Measurements from ENCODE around the gene PGC. TPM values are rescaled to one million over a fixed set of nuclear protein-coding genes. Genes with fewer than 3 reads are reported as not detected.

Gene PGC
- polyA plus RNA-seq, 3 donors, result not detected

DNA sequence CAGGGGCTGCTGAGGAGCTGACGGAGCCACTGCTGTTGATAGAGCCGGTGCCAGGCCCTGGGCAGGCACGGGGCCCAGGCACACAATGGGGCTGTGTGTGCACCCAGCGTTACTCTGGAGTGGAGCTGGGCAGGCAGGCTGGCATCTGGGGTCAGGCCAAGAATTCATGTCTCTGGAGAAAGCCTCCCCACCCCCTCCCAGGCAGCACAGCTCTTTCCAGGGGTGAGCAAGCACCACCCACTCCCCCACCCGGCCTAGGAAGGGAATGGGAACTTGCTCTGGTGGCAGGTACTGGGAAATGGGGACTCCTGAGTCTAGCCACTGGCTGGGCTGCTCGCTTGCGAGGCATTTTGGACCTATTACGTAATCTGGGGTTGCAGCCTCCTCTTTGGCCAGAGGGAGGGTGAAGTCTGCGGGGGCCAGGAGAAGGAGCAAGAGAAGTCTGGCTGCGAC is 34.5 kb downstream of the PGC start:
- H3K27ac ChIP-seq (ENCODE audit: low read depth in 1 of 2, low read length in 2 of 2), result peak overlapping the region; percentile 35 to 55
- H3K27me3 ChIP-seq (ENCODE audit: control insufficient read depth in 2 of 2, insufficient read depth in 2 of 2, low read length in 2 of 2), result no peaks in the 10 kb centered on the region
- intact Hi-C loops (cut with micrococcal nuclease), result no loop called here
- H3K27me3 Mint-ChIP-seq (ENCODE audit: low read depth in 3 of 3), result peaks cover 0 to 2% (median 0%) of the 10 kb centered on the region in 3 donors
- no peak overlapping the region for H3K9ac ChIP-seq (ENCODE audit: insufficient read depth, low read length, poor library complexity, severe bottlenecking)
- peaks cover 5 to 32% of the 10 kb centered on the region in 2 donors for H3K36me3 ChIP-seq (replicated peaks in 1 of 2; ENCODE audit: control insufficient read depth in 1 of 2, insufficient read depth in 2 of 2, low read length in 2 of 2)
- H3K4me3 Mint-ChIP-seq, result peak overlapping the region in 1 of 2 donors; percentile 17
- H3K79me2 ChIP-seq (ENCODE audit: insufficient read depth, low read length), result peaks cover 91% of the 10 kb centered on the region
- H3K4me1 Mint-ChIP-seq, result peaks cover 77% of the 10 kb centered on the region
- H3K4me3 ChIP-seq (replicated peaks in 1 of 3; ENCODE audit: low read depth in 2 of 3, low read length in 3 of 3), result peak overlapping the region in 1 of 3 experiments; percentile 31
- peak overlapping the region in 6 of 7 donors; percentile 54 to 82 (median 78) for H3K27ac Mint-ChIP-seq
- H3K9me3 ChIP-seq (replicated peaks in 1 of 2; ENCODE audit: control insufficient read depth in 1 of 2, insufficient read depth in 1 of 2, low read length in 2 of 2), result no peaks in the 10 kb centered on the region
- peaks cover 66 to 71% of the 10 kb centered on the region in 2 donors for H3K4me1 ChIP-seq (ENCODE audit: control insufficient read depth in 1 of 2, insufficient read depth in 2 of 2, low read length in 2 of 2)
- H4K20me1 ChIP-seq (ENCODE audit: insufficient read depth, low read length), result peaks cover 98% of the 10 kb centered on the region
- WGBS (ENCODE audit: insufficient coverage), result 66% methylated on average over 5 of the region's 10 CpGs
- H3K9me3 Mint-ChIP-seq, result no peaks in the 10 kb centered on the region
- TF ChIP-seq, protein P1, sequence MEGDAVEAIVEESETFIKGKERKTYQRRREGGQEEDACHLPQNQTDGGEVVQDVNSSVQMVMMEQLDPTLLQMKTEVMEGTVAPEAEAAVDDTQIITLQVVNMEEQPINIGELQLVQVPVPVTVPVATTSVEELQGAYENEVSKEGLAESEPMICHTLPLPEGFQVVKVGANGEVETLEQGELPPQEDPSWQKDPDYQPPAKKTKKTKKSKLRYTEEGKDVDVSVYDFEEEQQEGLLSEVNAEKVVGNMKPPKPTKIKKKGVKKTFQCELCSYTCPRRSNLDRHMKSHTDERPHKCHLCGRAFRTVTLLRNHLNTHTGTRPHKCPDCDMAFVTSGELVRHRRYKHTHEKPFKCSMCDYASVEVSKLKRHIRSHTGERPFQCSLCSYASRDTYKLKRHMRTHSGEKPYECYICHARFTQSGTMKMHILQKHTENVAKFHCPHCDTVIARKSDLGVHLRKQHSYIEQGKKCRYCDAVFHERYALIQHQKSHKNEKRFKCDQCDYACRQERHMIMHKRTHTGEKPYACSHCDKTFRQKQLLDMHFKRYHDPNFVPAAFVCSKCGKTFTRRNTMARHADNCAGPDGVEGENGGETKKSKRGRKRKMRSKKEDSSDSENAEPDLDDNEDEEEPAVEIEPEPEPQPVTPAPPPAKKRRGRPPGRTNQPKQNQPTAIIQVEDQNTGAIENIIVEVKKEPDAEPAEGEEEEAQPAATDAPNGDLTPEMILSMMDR (IDR thresholded peaks at IDR 0.05), result no peak
- H2AFZ ChIP-seq (ENCODE audit: insufficient read depth, low read depth, low read length, poor library complexity, severe bottlenecking), result no peak overlapping the region
- H3K4me2 ChIP-seq (replicated peaks; ENCODE audit: extremely low read depth, low read length, poor library complexity, severe bottlenecking), result peak overlapping the region; percentile 57
- peaks cover 27 to 62% of the 10 kb centered on the region in 2 donors for H3K36me3 Mint-ChIP-seq
- DNase-seq, result peak in 2 of 3 donors; percentile 58 to 60

DNA sequence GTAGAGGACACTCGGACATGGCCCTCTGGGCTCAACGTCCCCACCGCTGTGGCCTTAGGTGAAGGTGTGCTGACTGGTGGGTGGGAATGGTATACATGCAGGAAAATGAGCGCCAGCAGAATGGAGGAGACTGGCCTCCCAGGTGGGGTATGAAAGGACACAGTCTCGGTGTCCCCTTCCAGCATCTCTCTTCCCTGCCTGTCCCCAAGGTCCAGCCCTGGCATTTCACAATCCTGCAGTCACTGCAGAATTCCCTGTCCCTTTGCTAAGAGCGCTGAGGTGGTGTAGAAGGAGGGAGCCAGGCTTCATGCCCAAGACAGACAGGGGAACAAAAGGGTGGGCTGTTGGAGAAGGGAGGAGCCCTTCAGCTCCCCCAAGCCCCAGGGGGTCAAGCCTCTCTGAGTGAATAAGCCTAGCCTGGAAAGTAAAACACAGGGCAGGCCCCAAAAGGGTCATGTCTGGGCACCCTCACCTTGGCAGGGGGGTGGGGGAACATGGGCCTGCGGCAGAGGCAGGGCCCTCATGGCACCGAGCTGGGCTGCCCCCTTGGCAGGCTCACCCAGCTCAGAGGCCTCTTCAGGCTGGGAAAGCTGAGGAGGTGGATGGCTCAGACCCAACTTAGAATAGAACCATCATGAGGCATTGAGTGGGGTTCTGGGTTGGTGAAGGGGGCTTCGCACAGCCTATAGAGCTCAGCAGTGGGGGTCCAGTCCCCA is 35.7 kb downstream of the PGC start:
- Histone ChIP-seq H3K4me1 (ENCODE audit: control insufficient read depth in 1 of 2, insufficient read depth in 2 of 2, low read length in 2 of 2) (peaks cover 66 to 71% of the 10 kb centered on the region in 2 donors), H3K4me2 (replicated peaks; ENCODE audit: extremely low read depth, low read length, poor library complexity, severe bottlenecking) (no peak overlapping the region), H4K20me1 (ENCODE audit: insufficient read depth, low read length) (peaks cover 86% of the 10 kb centered on the region), H3K27ac (ENCODE audit: low read depth in 1 of 2, low read length in 2 of 2) (peak overlapping the region in 1 of 2 donors; percentile 26), H3K79me2 (ENCODE audit: insufficient read depth, low read length) (peaks cover 89% of the 10 kb centered on the region), H3K9ac (ENCODE audit: insufficient read depth, low read length, poor library complexity, severe bottlenecking) (no peak overlapping the region), H3K36me3 (replicated peaks in 1 of 2; ENCODE audit: control insufficient read depth in 1 of 2, insufficient read depth in 2 of 2, low read length in 2 of 2) (peaks cover 5 to 32% of the 10 kb centered on the region in 2 donors), H2AFZ (ENCODE audit: insufficient read depth, low read depth, low read length, poor library complexity, severe bottlenecking) (no peak overlapping the region), H3K9me3 (replicated peaks in 1 of 2; ENCODE audit: control insufficient read depth in 1 of 2, insufficient read depth in 1 of 2, low read length in 2 of 2) (no peaks in the 10 kb centered on the region), H3K4me3 (replicated peaks in 1 of 3; ENCODE audit: low read depth in 2 of 3, low read length in 3 of 3) (no peak overlapping the region), H3K27me3 (ENCODE audit: control insufficient read depth in 2 of 2, insufficient read depth in 2 of 2, low read length in 2 of 2) (no peaks in the 10 kb centered on the region)
- 100% methylated on average over 2 of the region's 9 CpGs for WGBS (ENCODE audit: insufficient coverage)
- Mint-ChIP-seq H3K4me3 (no peak overlapping the region), H3K4me1 (peaks cover 77% of the 10 kb centered on the region), H3K9me3 (no peaks in the 10 kb centered on the region), H3K27me3 (ENCODE audit: low read depth in 3 of 3) (peaks cover 0 to 2% (median 0%) of the 10 kb centered on the region in 3 donors), H3K36me3 (peaks cover 27 to 56% of the 10 kb centered on the region in 2 donors), H3K27ac (peak overlapping the region in 1 of 7 donors; percentile 70)
- intact Hi-C loops (cut with micrococcal nuclease), result no loop called here
- DNase-seq, result no peak
- TF ChIP-seq, protein P1 (IDR thresholded peaks at IDR 0.05), result no peak

Data from CD14-positive monocyte (primary cell).